Activated CD8-positive, alpha-beta memory T cell treated with anti-CD3 and anti-CD28 coated beads for 36 hours (primary cell): ENCODE data around the gene GNG12. TPM values are rescaled to one million over a fixed set of nuclear protein-coding genes. Genes with fewer than 3 reads are reported as not detected.

Experiments used
- CTCF ChIA-PET: fragments of 350-600 bp; sonication (Branson Sonifier 250); formaldehyde crosslinking; loops from one replicate; lab custom pipeline; 2021; ENCODE audit warnings: antibody characterized with exemption; lab: Charles Lee
- POLR2A ChIA-PET: fragments of 350-600 bp; sonication (Branson Sonifier 250); formaldehyde crosslinking; loops from one replicate; lab custom pipeline; 2021; ENCODE audit warnings: antibody characterized with exemption; lab: Charles Lee
- total RNA-seq, 2 experiments: library from RNA; stranded (reverse); gene quantifications; one replicate each; pipeline ENCODE4 v1.2.3, GENCODE V29; 2021

The GNG12 gene
- total RNA-seq, 2 experiments from 2014 or later: 0.27 to 0.34 TPM

DNA sequence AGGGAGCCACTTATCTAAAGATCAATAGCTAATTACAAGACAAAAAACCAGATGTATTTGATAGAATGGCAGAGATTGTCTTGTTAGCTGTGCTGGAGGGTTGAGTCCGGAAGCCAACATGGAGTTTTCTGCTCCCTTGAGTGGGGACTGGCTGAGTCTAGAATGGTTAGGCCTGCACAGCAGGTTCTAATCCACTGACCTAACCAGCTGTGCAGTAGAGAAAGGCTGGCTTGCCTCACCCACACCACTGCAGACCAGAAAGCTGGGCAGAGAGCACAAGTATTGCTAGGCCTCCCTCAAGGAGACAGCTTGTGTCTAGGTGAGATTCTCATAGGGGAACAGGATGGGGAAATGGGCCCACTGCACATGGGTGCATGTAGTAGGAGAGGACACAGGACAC lies 11.7 kb upstream of the GNG12 start:
- ChIA-PET POLR2A (no interaction called here), CTCF (no interaction called here)

GRCh38 chr1:67843746-67844145 lies 10.5 kb upstream of the GNG12 start:
- CTCF ChIA-PET: no interaction called here
- POLR2A ChIA-PET: no interaction called here

- POLR2A ChIA-PET: no interaction called here
- CTCF ChIA-PET: interaction anchor here (0.5 kb wide), 1 partner anchor 38 kb away, joined by 4 read pairs; no protein-coding TSS in a partner anchor
Observed at GRCh38 chr1:67843331-67843730, 10.1 kb upstream of the GNG12 start.

- POLR2A ChIA-PET: no interaction called here
- CTCF ChIA-PET: no interaction called here
Observed at GRCh38 chr1:67840449-67840848, 7.2 kb upstream of the GNG12 start.

DNA sequence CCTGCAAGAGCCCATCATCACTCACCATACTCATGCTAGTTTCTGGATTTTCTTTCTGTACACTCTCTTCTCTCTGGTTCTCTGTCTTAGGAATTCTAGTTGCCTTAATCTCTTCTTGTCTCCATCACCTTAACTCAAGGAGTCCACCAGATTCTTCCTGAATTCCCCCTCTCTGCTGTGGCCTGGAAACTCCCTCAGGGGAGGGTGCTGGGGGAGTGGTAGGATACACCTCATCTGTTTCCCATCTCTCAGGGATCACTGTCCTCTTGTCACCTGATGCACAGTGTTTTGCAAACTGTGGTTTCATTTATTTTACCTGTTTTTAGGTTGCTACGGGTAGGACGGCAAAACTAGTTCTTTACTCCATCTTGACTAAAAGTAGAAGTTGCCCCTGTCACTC lies 6.6 kb upstream of the GNG12 start:
- POLR2A ChIA-PET: no interaction called here
- CTCF ChIA-PET: no interaction called here

DNA sequence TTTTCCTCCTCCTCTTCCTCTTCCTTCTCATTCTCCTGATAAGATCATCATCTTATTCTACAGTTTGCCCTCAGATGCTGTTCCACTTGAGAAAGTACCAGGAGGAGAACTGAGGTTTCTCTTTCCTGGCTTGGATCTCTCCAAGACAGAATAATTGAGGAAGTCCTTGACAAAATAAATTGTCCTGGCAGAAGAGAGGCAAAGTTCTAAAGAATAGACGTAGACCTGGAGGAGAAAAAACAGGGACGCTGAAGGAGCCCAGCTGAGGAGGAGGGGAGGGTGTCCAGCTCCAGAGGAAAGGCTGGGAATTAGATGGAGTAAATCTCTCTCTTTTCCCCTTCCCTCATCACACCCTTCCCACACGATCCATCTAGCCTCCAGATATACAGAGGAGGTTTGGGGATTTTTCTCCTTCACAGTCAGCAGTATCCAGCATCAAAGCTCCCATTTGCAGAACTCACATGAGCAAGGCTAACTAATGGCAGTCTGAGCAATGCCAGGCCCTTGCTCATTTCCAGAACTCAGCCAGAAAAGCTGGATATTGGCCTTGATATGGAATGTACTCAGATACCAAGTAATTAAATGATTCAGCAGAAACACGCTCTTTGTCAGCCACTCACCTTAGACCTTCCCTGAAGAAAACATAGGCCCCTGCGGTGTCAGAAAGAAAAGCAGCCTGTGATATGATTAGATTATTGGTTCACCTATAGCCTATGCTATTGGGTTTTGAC lies 5.1 kb upstream of the GNG12 start:
- ChIA-PET POLR2A (no interaction called here), CTCF (no interaction called here)

GRCh38 chr1:67836769-67837168 lies 3.5 kb upstream of the GNG12 start:
- CTCF ChIA-PET: no interaction called here
- POLR2A ChIA-PET: no interaction called here

DNA sequence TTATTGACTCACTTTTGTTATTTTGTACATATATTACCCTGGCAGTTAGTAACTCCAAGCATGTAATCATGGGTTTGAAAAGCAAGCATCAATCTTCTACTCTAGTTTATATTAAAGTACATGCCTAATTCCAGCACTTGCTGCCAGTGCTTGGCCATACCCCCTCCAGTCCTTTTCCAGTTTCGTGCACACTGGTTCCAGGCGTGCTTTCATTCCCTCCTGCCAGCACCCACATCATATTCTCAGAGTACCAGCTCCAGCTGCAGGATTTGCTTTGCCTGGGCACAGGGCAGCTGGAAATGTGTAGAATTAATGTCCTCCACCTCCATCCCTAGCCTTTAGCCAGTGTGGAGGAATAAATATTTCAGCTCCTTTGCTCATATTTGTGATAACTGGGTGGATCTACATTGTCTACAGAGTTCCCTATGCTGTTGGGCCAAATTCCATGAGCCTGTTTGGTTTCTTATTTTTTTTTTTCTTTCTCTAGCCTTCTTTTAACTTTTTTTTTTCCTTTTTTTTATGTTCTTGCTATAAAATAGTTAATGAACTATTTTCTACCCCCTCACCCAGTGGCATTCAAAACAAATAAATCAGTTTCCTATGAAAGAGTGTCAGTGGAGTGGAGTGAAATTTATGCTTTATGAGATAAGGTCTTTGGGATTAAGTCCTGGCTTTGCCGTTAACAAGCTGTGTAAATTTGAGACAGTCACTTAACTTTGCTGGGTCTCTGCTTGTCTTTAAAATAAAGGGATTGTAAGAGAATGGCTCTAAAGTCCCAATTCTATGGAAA lies 2.6 kb upstream of the GNG12 start:
- ChIA-PET POLR2A (no interaction called here), CTCF (no interaction called here)

GRCh38 chr1:67834246-67834877 lies 1.1 kb upstream of the GNG12 start:
- CTCF ChIA-PET: no interaction called here

GRCh38 chr1:67833602-67833940 lies 304 bp upstream of the GNG12 start:
- POLR2A ChIA-PET: no interaction called here
- CTCF ChIA-PET: no interaction called here

More at GRCh38 chr1:67834246-67834877, 1.1 kb upstream of the GNG12 start:
- POLR2A ChIA-PET: no interaction called here

GRCh38 chr1:67831850-67832513 lies 1.3 kb downstream of the GNG12 start:
- CTCF ChIA-PET: interaction anchor here (1.5 kb wide), 1 partner anchor 66 kb away, joined by 4 read pairs; no protein-coding TSS in a partner anchor
- POLR2A ChIA-PET: no interaction called here

GRCh38 chr1:67830928-67831830 lies 2.1 kb downstream of the GNG12 start:
- POLR2A ChIA-PET: no interaction called here
- CTCF ChIA-PET: interaction anchor here (1.5 kb wide), 1 partner anchor 66 kb away, joined by 4 read pairs; no protein-coding TSS in a partner anchor

- POLR2A ChIA-PET: interaction anchor here (0.7 kb wide), 1 partner anchor 146 kb away, joined by 6 read pairs; no protein-coding TSS in a partner anchor
- CTCF ChIA-PET: interaction anchor here (0.7 kb wide), 1 partner anchor 65 kb away, joined by 5 read pairs; no protein-coding TSS in a partner anchor
Observed at GRCh38 chr1:67830226-67830625, 3.0 kb downstream of the GNG12 start.

DNA sequence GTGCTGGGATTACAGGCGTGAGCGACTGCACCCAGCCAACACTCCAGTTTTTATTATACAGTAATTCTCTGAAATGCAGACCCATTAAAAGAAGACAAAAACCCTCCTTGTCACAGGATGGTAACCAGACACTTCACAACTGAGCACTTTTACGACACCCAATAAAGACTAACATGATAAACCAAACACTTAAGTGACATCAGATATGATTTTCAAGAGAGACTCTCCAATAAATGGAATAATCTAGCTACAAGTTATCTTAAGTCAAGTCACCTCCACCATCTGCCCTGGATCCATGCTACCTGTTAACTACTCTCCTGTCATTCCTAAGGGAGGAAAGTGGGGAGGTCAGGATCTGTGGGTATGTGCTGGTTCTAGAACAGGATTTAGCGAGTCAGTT lies 5.6 kb downstream of the GNG12 start:
- POLR2A ChIA-PET: no interaction called here
- CTCF ChIA-PET: no interaction called here

DNA sequence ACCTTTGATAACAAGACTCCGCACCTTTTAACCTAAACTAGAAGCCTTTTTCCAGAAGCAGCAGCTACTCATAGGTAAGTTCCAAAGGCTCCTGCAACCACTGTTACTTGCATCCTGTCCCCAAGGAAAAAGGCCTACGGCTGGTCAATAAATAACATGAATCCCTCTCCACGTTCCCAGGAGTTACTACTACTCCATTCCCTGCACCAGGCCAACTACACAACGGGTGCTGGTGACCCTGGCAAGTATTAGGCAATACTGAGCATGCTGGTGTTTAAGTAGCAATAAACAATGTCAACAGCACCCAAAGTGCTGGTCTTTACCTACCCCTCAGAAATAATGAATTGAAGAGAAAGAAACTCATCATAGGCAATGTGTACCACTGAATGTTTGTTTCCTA lies 7.7 kb downstream of the GNG12 start:
- POLR2A ChIA-PET: no interaction called here

GRCh38 chr1:67824766-67825165 lies 8.5 kb downstream of the GNG12 start:
- ChIA-PET CTCF (no interaction called here), POLR2A (no interaction called here)

More for the DNA sequence above, 7.7 kb downstream of the GNG12 start:
- CTCF ChIA-PET: no interaction called here

DNA sequence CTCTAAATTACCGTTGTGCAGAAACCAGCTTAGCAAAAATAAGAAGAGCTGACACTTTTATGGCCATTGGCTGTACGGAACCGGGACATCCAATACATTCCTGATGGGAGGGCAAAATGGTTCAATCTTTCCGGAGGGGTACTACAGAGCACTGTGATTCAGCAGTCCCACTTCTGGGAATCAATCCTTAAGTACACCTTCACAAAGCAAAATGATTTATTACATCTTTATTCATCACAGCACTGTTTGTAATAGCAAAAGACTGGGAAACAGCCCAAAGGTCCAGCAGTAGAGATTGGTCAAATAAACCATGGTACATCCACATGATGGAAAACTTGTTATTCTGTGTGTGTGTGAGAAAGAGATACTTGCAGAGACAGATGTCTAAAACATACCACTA lies 9.7 kb downstream of the GNG12 start:
- ChIA-PET CTCF (no interaction called here), POLR2A (no interaction called here)

- ChIA-PET CTCF (no interaction called here), POLR2A (no interaction called here)
Observed at GRCh38 chr1:67821263-67821662, 12.0 kb downstream of the GNG12 start.
